ENCODE measurements around the gene USP7. TPM values are rescaled to one million over a fixed set of nuclear protein-coding genes. Genes with fewer than 3 reads are reported as not detected.
"Not testable (repeated sequence)": the region's sequence is repeated elsewhere in the genome, so short reads cannot be mapped to it uniquely, and the experiment has no call there.

USP7 gene
- total RNA-seq, 4 donors from 2014 or later = 62.5 to 109 (median 89.1) TPM

DNA sequence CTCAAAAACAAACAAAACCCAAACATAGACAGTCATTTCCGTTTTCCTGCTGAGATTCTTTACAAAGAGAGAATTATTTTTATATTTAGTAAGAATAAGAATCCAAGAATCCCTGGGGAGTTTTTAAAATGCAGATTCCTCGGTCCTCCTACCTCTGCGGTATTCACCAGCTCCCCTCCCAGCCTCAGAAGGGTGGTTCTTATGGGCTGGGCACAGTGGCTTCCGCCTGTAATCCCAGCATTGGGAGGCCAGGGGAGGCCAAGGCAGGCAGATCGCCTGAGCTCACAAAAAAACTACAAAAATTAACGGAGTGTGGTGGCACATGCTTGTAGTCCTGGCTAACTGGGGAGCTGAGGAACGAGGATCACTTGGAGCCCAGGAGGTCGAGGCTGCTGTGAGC is 26.7 kb upstream of the USP7 start:
- intact Hi-C loops (cut with DNase I) = no loop called here
- Histone ChIP-seq H3K9me3 (no peaks in the 10 kb centered on the region), H3K4me3 (no peak overlapping the region), H3K27me3 (no peaks in the 10 kb centered on the region), H3K4me1 (peaks cover 0 to 19% (median 0%) of the 10 kb centered on the region in 3 donors), H3K27ac (no peak overlapping the region), H3K36me3 (no peaks in the 10 kb centered on the region)
- TF ChIP-seq POLR2A (IDR thresholded peaks at IDR 0.05) = no peak
- TF ChIP-seq, protein P1, sequence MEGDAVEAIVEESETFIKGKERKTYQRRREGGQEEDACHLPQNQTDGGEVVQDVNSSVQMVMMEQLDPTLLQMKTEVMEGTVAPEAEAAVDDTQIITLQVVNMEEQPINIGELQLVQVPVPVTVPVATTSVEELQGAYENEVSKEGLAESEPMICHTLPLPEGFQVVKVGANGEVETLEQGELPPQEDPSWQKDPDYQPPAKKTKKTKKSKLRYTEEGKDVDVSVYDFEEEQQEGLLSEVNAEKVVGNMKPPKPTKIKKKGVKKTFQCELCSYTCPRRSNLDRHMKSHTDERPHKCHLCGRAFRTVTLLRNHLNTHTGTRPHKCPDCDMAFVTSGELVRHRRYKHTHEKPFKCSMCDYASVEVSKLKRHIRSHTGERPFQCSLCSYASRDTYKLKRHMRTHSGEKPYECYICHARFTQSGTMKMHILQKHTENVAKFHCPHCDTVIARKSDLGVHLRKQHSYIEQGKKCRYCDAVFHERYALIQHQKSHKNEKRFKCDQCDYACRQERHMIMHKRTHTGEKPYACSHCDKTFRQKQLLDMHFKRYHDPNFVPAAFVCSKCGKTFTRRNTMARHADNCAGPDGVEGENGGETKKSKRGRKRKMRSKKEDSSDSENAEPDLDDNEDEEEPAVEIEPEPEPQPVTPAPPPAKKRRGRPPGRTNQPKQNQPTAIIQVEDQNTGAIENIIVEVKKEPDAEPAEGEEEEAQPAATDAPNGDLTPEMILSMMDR (IDR thresholded peaks at IDR 0.05) = no peak
- DNase-seq = no peak
- WGBS, 2 donors = 73 to 80% methylated on average over 7 to 8 of the region's 8 CpGs

DNA sequence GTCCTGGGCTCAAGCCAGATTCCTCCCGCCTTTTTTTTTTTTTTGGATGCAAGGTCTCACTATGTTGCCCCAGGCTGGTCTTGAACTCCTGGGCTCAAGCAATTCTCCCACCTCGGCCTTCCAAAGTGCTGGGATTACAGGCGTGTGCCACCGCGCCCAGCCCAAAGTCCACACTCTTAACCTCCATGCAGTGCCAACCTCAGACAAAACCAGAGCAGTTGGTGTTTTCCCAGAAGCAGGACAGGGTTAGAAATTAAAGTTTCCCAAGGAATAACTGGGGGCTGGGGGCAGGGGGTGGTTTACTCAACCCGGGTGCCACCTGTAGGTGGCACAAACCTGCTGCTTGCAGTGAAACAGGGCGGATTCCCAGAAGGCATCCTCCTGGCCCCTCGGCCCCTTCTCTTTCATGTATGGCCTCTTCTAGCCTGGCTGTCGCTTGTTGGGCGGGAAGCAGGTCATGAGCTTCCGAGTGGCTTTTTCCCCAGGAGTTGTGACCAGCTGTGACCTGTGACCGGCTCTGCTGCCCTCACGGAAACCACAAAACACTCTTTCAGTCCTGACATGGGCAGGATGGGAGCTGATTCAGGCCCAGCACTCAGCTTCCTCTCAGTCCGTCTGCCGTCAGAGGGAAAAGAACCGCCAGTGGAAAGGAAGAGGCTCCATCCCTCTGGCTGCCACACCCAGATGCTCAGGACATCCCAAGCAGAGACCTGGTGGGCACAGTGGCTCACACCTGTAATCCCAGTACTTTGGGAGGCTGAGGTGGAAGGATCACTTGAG is 25.6 kb upstream of the USP7 start:
- intact Hi-C loops (cut with DNase I) = no loop called here
- no peaks in the 10 kb centered on the region for H3K36me3 ChIP-seq
- DNase-seq = no peak
- no peaks in the 10 kb centered on the region for H3K9me3 ChIP-seq
- no peak overlapping the region for H3K4me3 ChIP-seq
- no peak for TF ChIP-seq POLR2A (IDR thresholded peaks at IDR 0.05)
- TF ChIP-seq, protein P1 (IDR thresholded peaks at IDR 0.05) = no peak
- no peak overlapping the region for H3K27ac ChIP-seq
- H3K4me1 ChIP-seq = peaks cover 0 to 19% (median 0%) of the 10 kb centered on the region in 3 donors
- 31 to 54% methylated on average over 9 to 11 of the region's 16 CpGs for WGBS, 2 donors
- H3K27me3 ChIP-seq = no peaks in the 10 kb centered on the region

DNA sequence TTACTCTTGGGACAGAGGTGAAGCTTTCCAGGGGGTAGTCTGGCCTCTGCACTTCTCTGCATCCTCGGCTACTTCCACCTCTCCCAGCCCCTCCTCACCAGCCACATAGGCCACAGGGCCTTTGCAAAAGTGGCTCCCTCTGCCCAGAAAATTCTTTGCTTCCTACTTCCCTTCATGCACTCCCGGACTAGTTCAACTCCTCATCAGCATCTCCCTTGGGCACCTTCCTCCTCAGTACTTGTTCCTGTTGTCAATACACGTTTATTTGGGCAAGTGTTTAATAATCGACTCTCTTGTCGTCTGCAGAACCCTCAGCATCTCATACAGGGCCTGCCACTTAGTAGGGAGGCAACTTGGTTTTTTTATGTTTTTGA is 23.1 kb upstream of the USP7 start:
- Histone ChIP-seq H3K36me3 (no peaks in the 10 kb centered on the region), H3K4me1 (peaks cover 0 to 19% (median 0%) of the 10 kb centered on the region in 3 donors), H3K27me3 (no peaks in the 10 kb centered on the region), H3K27ac (peak overlapping the region in 1 of 4 donors; percentile 64), H3K4me3 (no peak overlapping the region), H3K9me3 (no peaks in the 10 kb centered on the region)
- intact Hi-C loops (cut with DNase I) = no loop called here
- WGBS, 2 donors = 66 to 84% methylated on average over 5 of the region's 5 CpGs
- TF ChIP-seq POLR2A (IDR thresholded peaks at IDR 0.05) = no peak
- TF ChIP-seq, protein P1 (IDR thresholded peaks at IDR 0.05) = no peak
- no peak for DNase-seq

DNA sequence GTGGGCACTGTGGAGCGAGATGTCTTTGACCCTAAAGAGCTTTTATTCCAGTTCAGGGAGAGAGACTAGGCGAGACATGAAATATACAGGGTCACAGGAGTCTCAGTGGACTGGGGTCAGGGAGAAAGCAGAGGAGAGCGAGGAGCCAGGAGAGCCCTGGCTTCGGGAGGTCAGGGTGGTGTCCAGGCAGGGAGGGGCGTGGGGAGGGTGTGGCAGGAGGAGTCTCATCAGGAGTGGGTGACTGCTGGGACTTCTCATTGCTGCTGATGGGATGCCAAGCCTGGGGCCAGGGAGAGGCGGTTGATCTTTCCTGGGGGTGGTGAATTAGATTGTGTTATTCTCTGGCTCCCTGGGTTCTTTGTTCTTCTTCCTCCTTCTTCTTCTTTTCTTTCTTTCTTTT is 22.4 kb upstream of the USP7 start:
- no peaks in the 10 kb centered on the region for H3K36me3 ChIP-seq
- H3K4me1 ChIP-seq = peaks cover 0 to 19% (median 0%) of the 10 kb centered on the region in 3 donors
- H3K27ac ChIP-seq = no peak overlapping the region
- no peak for DNase-seq
- H3K27me3 ChIP-seq = no peaks in the 10 kb centered on the region
- TF ChIP-seq, protein P1 (IDR thresholded peaks at IDR 0.05) = no peak
- no peak for TF ChIP-seq POLR2A (IDR thresholded peaks at IDR 0.05)
- 77 to 81% methylated on average over 4 to 5 of the region's 6 CpGs for WGBS, 2 donors
- intact Hi-C loops (cut with DNase I) = no loop called here
- H3K9me3 ChIP-seq = no peaks in the 10 kb centered on the region
- H3K4me3 ChIP-seq = no peak overlapping the region

DNA sequence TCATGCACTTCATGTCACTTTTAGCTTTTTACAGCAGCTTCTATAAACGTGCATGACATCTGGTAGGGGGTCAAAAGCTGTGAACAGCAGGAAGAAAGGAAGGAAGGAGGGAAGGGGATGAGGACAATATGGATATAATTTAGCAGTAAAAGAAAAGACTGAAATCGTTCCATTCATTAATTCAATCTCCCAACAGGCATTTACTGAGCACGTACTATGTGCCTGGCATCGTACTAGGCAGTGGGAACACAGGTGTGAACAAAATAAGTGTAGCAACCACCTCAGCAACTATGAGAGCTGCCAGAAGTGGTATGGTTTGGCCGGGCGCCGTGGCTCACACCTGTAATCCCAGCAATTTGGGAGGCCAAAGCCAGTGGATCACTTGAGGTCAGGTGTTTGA is 19.1 kb upstream of the USP7 start:
- H3K4me3 ChIP-seq = no peak overlapping the region
- 76 to 88% methylated on average over 7 of the region's 7 CpGs for WGBS, 2 donors
- H3K9me3 ChIP-seq = no peaks in the 10 kb centered on the region
- no peak overlapping the region for H3K27ac ChIP-seq
- H3K36me3 ChIP-seq = no peaks in the 10 kb centered on the region
- TF ChIP-seq, protein P1 (IDR thresholded peaks at IDR 0.05) = no peak
- TF ChIP-seq POLR2A (IDR thresholded peaks at IDR 0.05) = no peak
- no peaks in the 10 kb centered on the region for H3K27me3 ChIP-seq
- H3K4me1 ChIP-seq = peaks cover 0 to 9% (median 0%) of the 10 kb centered on the region in 3 donors
- DNase-seq = no peak
- intact Hi-C loops (cut with DNase I) = no loop called here

- intact Hi-C loops (cut with DNase I); H3K27me3 ChIP-seq; H3K27ac ChIP-seq; H3K4me3 ChIP-seq; H3K4me1 ChIP-seq; H3K9me3 ChIP-seq; H3K36me3 ChIP-seq; DNase-seq: not testable (repeated sequence)
- 94 to 96% methylated on average over 2 of the region's 31 CpGs for WGBS, 2 donors
Observed at GRCh38 chr16:8981901-8982300, 18.2 kb upstream of the USP7 start.

- H3K4me1 ChIP-seq; H3K27ac ChIP-seq; H3K27me3 ChIP-seq; intact Hi-C loops (cut with DNase I); DNase-seq; H3K36me3 ChIP-seq; H3K9me3 ChIP-seq; H3K4me3 ChIP-seq: not testable (repeated sequence)
- 43 to 45% methylated on average over 3 of the region's 3 CpGs for WGBS, 2 donors
Observed at GRCh38 chr16:8976189-8976588, 12.5 kb upstream of the USP7 start.

All from esophagus squamous epithelium (tissue), 5 donors.